Measurements from ENCODE around the gene ADGRD2.
A peak's percentile ranks its signal among the peaks of the same experiment; 100 is the strongest.

The ADGRD2 gene

DNA sequence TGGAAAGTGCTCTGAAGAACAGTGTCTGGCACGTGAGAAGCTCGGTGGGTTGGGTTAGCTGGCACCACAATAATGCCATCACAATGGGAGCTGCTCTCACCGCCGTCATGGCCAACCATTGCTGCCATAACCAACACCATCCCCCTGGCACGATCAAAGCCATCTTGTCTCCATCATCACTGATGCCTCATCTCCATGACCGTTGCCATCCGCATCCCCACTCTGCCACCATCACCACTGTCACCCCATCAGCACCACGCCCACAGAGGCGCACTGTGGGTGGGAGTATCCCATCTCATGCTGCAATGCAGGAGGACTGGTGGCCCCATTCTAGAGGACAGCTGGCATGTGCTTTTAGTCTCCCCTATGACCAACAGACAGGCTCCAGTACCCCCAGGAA is 33.2 kb downstream of the ADGRD2 start:
- Histone ChIP-seq H4K91ac (ENCODE audit: low read length) (no peak overlapping the region), H4K8ac (ENCODE audit: low read length) (no peak overlapping the region), H2BK12ac (ENCODE audit: low read length in 2 of 2) (no peak overlapping the region), H2BK15ac (ENCODE audit: low read depth, poor library complexity, severe bottlenecking) (no peak overlapping the region), H3K18ac (ENCODE audit: low read depth in 1 of 2, low read length in 2 of 2) (no peak overlapping the region), H3K4me3 (ENCODE audit: insufficient read depth in 1 of 2, low read depth in 1 of 2, low read length in 2 of 2) (no peak overlapping the region), H3K14ac (ENCODE audit: low read length in 2 of 2) (peak overlapping the region in 1 of 2 experiments; percentile 63), H3K27ac (ENCODE audit: low read length, poor library complexity, severe bottlenecking) (no peak overlapping the region), H3K4ac (ENCODE audit: low read depth in 1 of 2, low read length in 2 of 2) (no peak overlapping the region), H3K36me3 (ENCODE audit: control insufficient read depth in 1 of 2, insufficient read depth in 2 of 2, low read depth in 1 of 2, low read length in 2 of 2) (no peaks in the 10 kb centered on the region), H3K9me3 (ENCODE audit: control insufficient read depth, low read length) (no peaks in the 10 kb centered on the region), H3K4me2 (ENCODE audit: low read length, poor library complexity, severe bottlenecking) (no peak overlapping the region), H3K4me1 (ENCODE audit: control insufficient read depth, insufficient read depth, low read depth, low read length) (peaks cover 1% of the 10 kb centered on the region), H3K9ac (ENCODE audit: low read length) (no peak overlapping the region), H3K27me3 (ENCODE audit: control insufficient read depth in 1 of 2, insufficient read depth in 1 of 2, low read length in 2 of 2) (peaks cover 65 to 90% of the 10 kb centered on the region in 2 experiments), H2BK120ac (ENCODE audit: low read depth, low read length) (no peak overlapping the region), H3K23ac (ENCODE audit: low read length in 2 of 2) (no peak overlapping the region), H2AFZ (ENCODE audit: low read depth, low read length) (no peak overlapping the region), H2BK5ac (ENCODE audit: low read depth, low read length, poor library complexity, severe bottlenecking) (no peak overlapping the region), H3K79me1 (replicated peaks; ENCODE audit: low read length, poor library complexity, severe bottlenecking) (no peaks in the 10 kb centered on the region), H2AK5ac (ENCODE audit: low read length, severe bottlenecking) (no peak overlapping the region)
- DNase-seq: no peak
- 96% methylated on average over 9 of the region's 9 CpGs for WGBS

DNA sequence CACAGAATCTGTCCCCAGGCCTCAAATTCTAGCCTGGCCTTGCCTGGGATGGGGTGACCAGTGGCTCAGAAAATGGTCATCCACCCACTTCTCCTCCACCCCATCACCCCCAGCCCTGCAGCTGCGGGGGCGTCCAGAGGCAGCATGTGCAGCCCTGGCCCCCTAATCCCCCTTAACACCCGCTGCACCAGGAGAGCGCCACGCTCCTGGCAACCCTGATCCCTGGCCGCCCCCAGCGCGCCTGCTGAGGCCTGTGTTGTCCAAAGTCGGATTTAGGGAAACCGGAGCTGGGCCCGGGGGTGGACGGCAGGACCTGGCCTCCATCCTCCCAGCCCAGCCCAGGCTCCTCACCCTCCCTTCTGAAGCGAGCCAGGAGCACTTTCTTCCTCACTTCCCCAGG is 35.0 kb downstream of the ADGRD2 start:
- Histone ChIP-seq H3K27ac (ENCODE audit: low read length, poor library complexity, severe bottlenecking) (no peak overlapping the region), H3K27me3 (ENCODE audit: control insufficient read depth in 1 of 2, insufficient read depth in 1 of 2, low read length in 2 of 2) (peaks cover 62 to 90% of the 10 kb centered on the region in 2 experiments), H2BK12ac (ENCODE audit: low read length in 2 of 2) (no peak overlapping the region), H2AFZ (ENCODE audit: low read depth, low read length) (no peak overlapping the region), H2AK5ac (ENCODE audit: low read length, severe bottlenecking) (no peak overlapping the region), H2BK15ac (ENCODE audit: low read depth, poor library complexity, severe bottlenecking) (no peak overlapping the region), H3K14ac (ENCODE audit: low read length in 2 of 2) (no peak overlapping the region), H2BK120ac (ENCODE audit: low read depth, low read length) (no peak overlapping the region), H4K91ac (ENCODE audit: low read length) (no peak overlapping the region), H3K9ac (ENCODE audit: low read length) (no peak overlapping the region), H3K4me2 (ENCODE audit: low read length, poor library complexity, severe bottlenecking) (no peak overlapping the region), H3K4me3 (ENCODE audit: insufficient read depth in 1 of 2, low read depth in 1 of 2, low read length in 2 of 2) (no peak overlapping the region), H3K9me3 (ENCODE audit: control insufficient read depth, low read length) (peaks cover 3% of the 10 kb centered on the region), H3K18ac (ENCODE audit: low read depth in 1 of 2, low read length in 2 of 2) (no peak overlapping the region), H3K4ac (ENCODE audit: low read depth in 1 of 2, low read length in 2 of 2) (no peak overlapping the region), H4K8ac (ENCODE audit: low read length) (no peak overlapping the region), H3K23ac (ENCODE audit: low read length in 2 of 2) (no peak overlapping the region), H2BK5ac (ENCODE audit: low read depth, low read length, poor library complexity, severe bottlenecking) (no peak overlapping the region), H3K79me1 (replicated peaks; ENCODE audit: low read length, poor library complexity, severe bottlenecking) (no peaks in the 10 kb centered on the region), H3K4me1 (ENCODE audit: control insufficient read depth, insufficient read depth, low read depth, low read length) (peaks cover 1% of the 10 kb centered on the region), H3K36me3 (ENCODE audit: control insufficient read depth in 1 of 2, insufficient read depth in 2 of 2, low read depth in 1 of 2, low read length in 2 of 2) (no peaks in the 10 kb centered on the region)
- DNase-seq: no peak
- 84% methylated on average over 12 of the region's 13 CpGs for WGBS

DNA sequence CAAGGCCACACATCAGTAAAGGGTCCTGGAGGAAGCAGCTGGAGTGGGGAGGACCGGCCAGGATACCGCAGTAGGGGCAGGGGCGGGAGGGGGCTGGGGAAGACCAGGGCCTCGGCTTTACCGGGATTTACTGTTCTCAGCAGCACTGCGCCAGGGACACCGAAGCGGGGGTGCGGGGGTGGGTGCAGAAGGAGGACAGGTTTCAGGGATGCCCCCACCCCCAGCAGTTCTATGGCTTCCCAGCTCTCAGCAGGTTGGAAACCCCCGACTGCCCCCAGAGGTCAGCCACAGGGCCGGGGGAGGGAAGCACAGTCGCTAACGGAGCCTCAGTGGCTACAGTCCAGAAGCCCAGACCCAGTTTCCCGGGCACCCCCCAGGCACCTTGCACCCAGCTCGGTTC is 35.7 kb downstream of the ADGRD2 start:
- no peak overlapping the region for H2BK12ac ChIP-seq (ENCODE audit: low read length in 2 of 2)
- H2BK15ac ChIP-seq (ENCODE audit: low read depth, poor library complexity, severe bottlenecking): no peak overlapping the region
- H2AK5ac ChIP-seq (ENCODE audit: low read length, severe bottlenecking): no peak overlapping the region
- H3K4me1 ChIP-seq (ENCODE audit: control insufficient read depth, insufficient read depth, low read depth, low read length): peaks cover 1% of the 10 kb centered on the region
- H3K79me1 ChIP-seq (replicated peaks; ENCODE audit: low read length, poor library complexity, severe bottlenecking): no peaks in the 10 kb centered on the region
- DNase-seq: no peak
- no peak overlapping the region for H3K4ac ChIP-seq (ENCODE audit: low read depth in 1 of 2, low read length in 2 of 2)
- no peak overlapping the region for H3K23ac ChIP-seq (ENCODE audit: low read length in 2 of 2)
- WGBS: 86% methylated on average over 14 of the region's 15 CpGs
- H4K91ac ChIP-seq (ENCODE audit: low read length): no peak overlapping the region
- H3K4me2 ChIP-seq (ENCODE audit: low read length, poor library complexity, severe bottlenecking): no peak overlapping the region
- H4K8ac ChIP-seq (ENCODE audit: low read length): no peak overlapping the region
- no peak overlapping the region for H3K9ac ChIP-seq (ENCODE audit: low read length)
- peaks cover 63 to 88% of the 10 kb centered on the region in 2 experiments for H3K27me3 ChIP-seq (ENCODE audit: control insufficient read depth in 1 of 2, insufficient read depth in 1 of 2, low read length in 2 of 2)
- no peak overlapping the region for H2BK120ac ChIP-seq (ENCODE audit: low read depth, low read length)
- no peak overlapping the region for H3K14ac ChIP-seq (ENCODE audit: low read length in 2 of 2)
- H3K36me3 ChIP-seq (ENCODE audit: control insufficient read depth in 1 of 2, insufficient read depth in 2 of 2, low read depth in 1 of 2, low read length in 2 of 2): no peaks in the 10 kb centered on the region
- no peak overlapping the region for H3K18ac ChIP-seq (ENCODE audit: low read depth in 1 of 2, low read length in 2 of 2)
- H2AFZ ChIP-seq (ENCODE audit: low read depth, low read length): no peak overlapping the region
- H3K4me3 ChIP-seq (ENCODE audit: insufficient read depth in 1 of 2, low read depth in 1 of 2, low read length in 2 of 2): no peak overlapping the region
- no peak overlapping the region for H3K27ac ChIP-seq (ENCODE audit: low read length, poor library complexity, severe bottlenecking)
- peaks cover 3% of the 10 kb centered on the region for H3K9me3 ChIP-seq (ENCODE audit: control insufficient read depth, low read length)
- H2BK5ac ChIP-seq (ENCODE audit: low read depth, low read length, poor library complexity, severe bottlenecking): no peak overlapping the region

DNA sequence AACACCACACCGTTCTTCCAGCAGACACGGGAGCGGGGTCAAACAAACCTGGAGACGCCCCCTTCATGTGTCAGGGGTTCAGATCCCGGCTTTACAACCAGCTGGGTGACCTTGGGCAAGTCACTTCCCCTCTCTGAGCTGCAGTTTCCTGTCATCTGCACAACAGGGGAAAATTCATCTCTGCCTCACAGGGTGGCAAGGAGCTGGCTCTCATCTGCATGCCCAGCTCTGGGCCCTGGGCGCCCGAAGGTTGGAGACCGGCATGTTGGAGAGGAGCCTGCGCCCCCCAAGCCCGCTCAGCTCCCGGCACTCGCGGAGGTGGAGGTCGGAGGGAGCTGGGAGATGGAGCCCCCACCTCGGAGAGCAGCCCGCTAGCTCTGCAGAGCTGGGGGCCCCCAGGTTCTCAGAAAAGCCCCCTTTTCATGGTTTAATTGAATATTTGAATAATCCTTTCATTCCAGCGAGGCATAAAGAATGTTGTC is 36.6 kb downstream of the ADGRD2 start:
- Histone ChIP-seq H3K4ac (ENCODE audit: low read depth in 1 of 2, low read length in 2 of 2) (no peak overlapping the region), H2BK120ac (ENCODE audit: low read depth, low read length) (no peak overlapping the region), H3K4me2 (ENCODE audit: low read length, poor library complexity, severe bottlenecking) (no peak overlapping the region), H4K91ac (ENCODE audit: low read length) (no peak overlapping the region), H2BK5ac (ENCODE audit: low read depth, low read length, poor library complexity, severe bottlenecking) (no peak overlapping the region), H2AK5ac (ENCODE audit: low read length, severe bottlenecking) (no peak overlapping the region), H3K4me1 (ENCODE audit: control insufficient read depth, insufficient read depth, low read depth, low read length) (peaks cover 1% of the 10 kb centered on the region), H3K18ac (ENCODE audit: low read depth in 1 of 2, low read length in 2 of 2) (no peak overlapping the region), H3K79me1 (replicated peaks; ENCODE audit: low read length, poor library complexity, severe bottlenecking) (no peaks in the 10 kb centered on the region), H3K36me3 (ENCODE audit: control insufficient read depth in 1 of 2, insufficient read depth in 2 of 2, low read depth in 1 of 2, low read length in 2 of 2) (no peaks in the 10 kb centered on the region), H2BK12ac (ENCODE audit: low read length in 2 of 2) (no peak overlapping the region), H3K9ac (ENCODE audit: low read length) (no peak overlapping the region), H2BK15ac (ENCODE audit: low read depth, poor library complexity, severe bottlenecking) (no peak overlapping the region), H3K23ac (ENCODE audit: low read length in 2 of 2) (no peak overlapping the region), H3K27ac (ENCODE audit: low read length, poor library complexity, severe bottlenecking) (no peak overlapping the region), H4K8ac (ENCODE audit: low read length) (no peak overlapping the region), H3K14ac (ENCODE audit: low read length in 2 of 2) (no peak overlapping the region), H2AFZ (ENCODE audit: low read depth, low read length) (no peak overlapping the region), H3K27me3 (ENCODE audit: control insufficient read depth in 1 of 2, insufficient read depth in 1 of 2, low read length in 2 of 2) (peaks cover 62 to 85% of the 10 kb centered on the region in 2 experiments), H3K4me3 (ENCODE audit: insufficient read depth in 1 of 2, low read depth in 1 of 2, low read length in 2 of 2) (no peak overlapping the region), H3K9me3 (ENCODE audit: control insufficient read depth, low read length) (peaks cover 3% of the 10 kb centered on the region)
- 70% methylated on average over 17 of the region's 17 CpGs for WGBS
- DNase-seq: no peak

All from mesenchymal stem cell (in vitro differentiated cells and primary cell).